IMR-90 (cell line): ENCODE results near the gene CDH23. TPM values are rescaled to one million over a fixed set of nuclear protein-coding genes. Genes with fewer than 3 reads are reported as not detected.

Experiments used
- CEBPB ChIP-seq: IDR thresholded peaks from 2 replicates; pipeline ENCODE4 v1.6.1; 2012; ENCODE audit warnings: low read depth, low read length, improper control_type of control experiment
- FOS ChIP-seq: fragments of 150-350 bp; IDR thresholded peaks from 2 replicates; pipeline ENCODE4 v1.6.1; 2016; ENCODE audit warnings: low read depth, low read length
- RCOR1 ChIP-seq: IDR thresholded peaks from 2 replicates; pipeline ENCODE4 v1.6.1; 2012; ENCODE audit warnings: mild to moderate bottlenecking, low read length, improper control_type of control experiment; ENCODE audit not compliant: insufficient replicate concordance
- SMC3 ChIP-seq: fragments of 150-350 bp; IDR thresholded peaks from 2 replicates; pipeline ENCODE4 v1.6.1; 2016; ENCODE audit warnings: low read depth, mild to moderate bottlenecking, antibody characterized with exemption, low read length, moderate library complexity
- polyA plus RNA-seq, 3 experiments: library from polyadenylated mRNA; depleted of rRNA; stranded (reverse); fragments of >200 nt; gene quantifications; 2 replicates each; pipeline ENCODE4 v1.2.3, GENCODE V29; 2012; ENCODE audit warnings: low replicate concordance in 1 of 3
- total RNA-seq: library from RNA; depleted of rRNA; stranded (reverse); fragments of >200 nt; gene quantifications from 2 replicates; pipeline ENCODE4 v1.2.3, GENCODE V29; 2012
- TF ChIP-seq, protein P1 (sequence below): fragments of 150-350 bp; IDR thresholded peaks from 2 replicates; pipeline ENCODE4 v1.6.1; 2016; ENCODE audit warnings: low read depth, mild to moderate bottlenecking, low read length, moderate library complexity, borderline replicate concordance

The CDH23 gene
- total and polyA plus RNA-seq, 2 of the 4 experiments (the other 2 are of a cell fraction): under 0.01 to 0.03 TPM

DNA sequence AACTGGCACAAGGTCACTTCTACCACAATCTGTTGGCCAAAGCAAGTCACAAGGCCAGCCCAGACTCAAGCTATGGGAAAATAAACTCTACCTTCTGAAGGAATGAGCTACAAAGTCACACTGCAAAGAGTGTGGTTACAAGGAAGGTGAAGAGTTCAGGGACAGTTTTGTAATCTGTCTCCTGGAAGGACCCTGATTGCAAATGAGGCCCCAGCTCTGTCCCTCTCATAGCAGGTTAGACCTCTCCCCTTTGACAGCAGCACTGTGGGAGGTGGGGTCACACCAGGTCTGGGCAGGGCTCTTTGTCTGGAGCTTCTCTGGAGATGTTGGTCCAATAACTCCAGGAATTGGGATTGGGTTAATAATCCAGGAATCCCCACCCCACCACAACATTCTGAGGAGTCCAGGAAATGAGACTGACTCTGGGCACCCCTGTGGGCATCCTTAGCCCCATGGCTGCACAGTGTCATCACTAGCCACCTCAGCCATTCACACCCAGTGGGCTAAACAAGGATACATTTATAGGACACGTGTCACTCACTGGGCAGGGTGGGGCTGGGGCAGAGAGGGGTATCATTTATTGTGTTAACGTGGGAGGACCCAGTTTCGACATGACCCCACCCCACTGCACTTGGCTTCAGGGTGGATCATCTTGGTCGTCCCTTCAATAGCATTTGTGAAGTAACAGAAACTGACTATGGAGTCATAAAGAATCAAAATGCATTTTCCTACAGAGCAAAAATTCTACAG lies 346.5 kb downstream of the CDH23 start (continued):
- TF ChIP-seq, protein P1, sequence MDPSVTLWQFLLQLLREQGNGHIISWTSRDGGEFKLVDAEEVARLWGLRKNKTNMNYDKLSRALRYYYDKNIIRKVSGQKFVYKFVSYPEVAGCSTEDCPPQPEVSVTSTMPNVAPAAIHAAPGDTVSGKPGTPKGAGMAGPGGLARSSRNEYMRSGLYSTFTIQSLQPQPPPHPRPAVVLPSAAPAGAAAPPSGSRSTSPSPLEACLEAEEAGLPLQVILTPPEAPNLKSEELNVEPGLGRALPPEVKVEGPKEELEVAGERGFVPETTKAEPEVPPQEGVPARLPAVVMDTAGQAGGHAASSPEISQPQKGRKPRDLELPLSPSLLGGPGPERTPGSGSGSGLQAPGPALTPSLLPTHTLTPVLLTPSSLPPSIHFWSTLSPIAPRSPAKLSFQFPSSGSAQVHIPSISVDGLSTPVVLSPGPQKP: no peak
- TF ChIP-seq FOS: no peak
- no peak for TF ChIP-seq RCOR1
- TF ChIP-seq SMC3: no peak
- TF ChIP-seq CEBPB: no peak
